ENCODE measurements around the gene GRK7. TPM values are rescaled to one million over a fixed set of nuclear protein-coding genes. Genes with fewer than 3 reads are reported as not detected.
"Not testable (repeated sequence)": the region's sequence is repeated elsewhere in the genome, so short reads cannot be mapped to it uniquely, and the experiment has no call there.

The GRK7 gene
- total RNA-seq, 1 donor, result not detected

DNA sequence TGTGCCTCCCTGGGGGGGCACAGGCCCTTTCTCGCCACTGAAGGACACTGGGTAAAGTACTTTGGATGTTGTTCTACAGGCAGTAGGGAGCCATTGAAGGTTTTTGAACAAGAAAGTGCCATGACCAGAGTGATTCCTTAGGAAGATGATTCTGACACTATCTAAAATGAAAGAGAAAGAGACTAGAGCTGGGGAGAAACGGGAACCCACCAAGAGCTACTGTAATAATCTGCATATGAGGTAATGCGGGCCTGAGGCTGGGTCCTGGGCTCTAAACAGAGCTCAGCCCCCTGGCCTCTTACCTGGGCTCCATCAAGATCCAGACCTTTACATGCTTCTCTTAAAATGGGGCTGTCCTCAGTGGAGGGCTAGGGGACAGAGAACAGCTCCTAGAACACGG lies 24.9 kb downstream of the GRK7 start:
- TF ChIP-seq, protein P1, sequence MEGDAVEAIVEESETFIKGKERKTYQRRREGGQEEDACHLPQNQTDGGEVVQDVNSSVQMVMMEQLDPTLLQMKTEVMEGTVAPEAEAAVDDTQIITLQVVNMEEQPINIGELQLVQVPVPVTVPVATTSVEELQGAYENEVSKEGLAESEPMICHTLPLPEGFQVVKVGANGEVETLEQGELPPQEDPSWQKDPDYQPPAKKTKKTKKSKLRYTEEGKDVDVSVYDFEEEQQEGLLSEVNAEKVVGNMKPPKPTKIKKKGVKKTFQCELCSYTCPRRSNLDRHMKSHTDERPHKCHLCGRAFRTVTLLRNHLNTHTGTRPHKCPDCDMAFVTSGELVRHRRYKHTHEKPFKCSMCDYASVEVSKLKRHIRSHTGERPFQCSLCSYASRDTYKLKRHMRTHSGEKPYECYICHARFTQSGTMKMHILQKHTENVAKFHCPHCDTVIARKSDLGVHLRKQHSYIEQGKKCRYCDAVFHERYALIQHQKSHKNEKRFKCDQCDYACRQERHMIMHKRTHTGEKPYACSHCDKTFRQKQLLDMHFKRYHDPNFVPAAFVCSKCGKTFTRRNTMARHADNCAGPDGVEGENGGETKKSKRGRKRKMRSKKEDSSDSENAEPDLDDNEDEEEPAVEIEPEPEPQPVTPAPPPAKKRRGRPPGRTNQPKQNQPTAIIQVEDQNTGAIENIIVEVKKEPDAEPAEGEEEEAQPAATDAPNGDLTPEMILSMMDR (IDR thresholded peaks at IDR 0.05; ENCODE audit: insufficient read depth, low read depth, low read length), result no peak
- no peak overlapping the region for H3K4me3 ChIP-seq (ENCODE audit: low read depth, low read length)
- no peak for DNase-seq (ENCODE audit: low read depth)

DNA sequence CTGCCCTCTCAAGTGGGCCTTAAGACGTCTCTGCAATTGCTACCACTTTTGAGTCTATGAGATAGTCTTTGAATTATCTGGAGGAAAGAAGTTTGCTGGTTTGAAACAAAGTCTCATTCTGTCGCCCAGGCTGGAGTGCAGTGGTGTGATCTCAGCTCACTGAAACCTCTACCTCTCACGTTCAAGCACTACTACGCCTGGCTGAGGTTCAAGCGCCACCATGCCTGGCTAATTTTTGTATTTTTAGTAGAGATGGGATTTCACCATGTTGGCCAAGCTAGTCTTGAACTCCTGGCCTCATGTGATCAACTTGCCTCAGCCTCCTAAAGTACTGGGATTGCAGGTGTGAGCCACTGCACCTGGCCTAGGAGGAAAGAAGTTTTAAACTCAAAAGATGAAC lies 25.5 kb downstream of the GRK7 start:
- DNase-seq (ENCODE audit: low read depth); H3K4me3 ChIP-seq (ENCODE audit: low read depth, low read length): not testable (repeated sequence)

DNA sequence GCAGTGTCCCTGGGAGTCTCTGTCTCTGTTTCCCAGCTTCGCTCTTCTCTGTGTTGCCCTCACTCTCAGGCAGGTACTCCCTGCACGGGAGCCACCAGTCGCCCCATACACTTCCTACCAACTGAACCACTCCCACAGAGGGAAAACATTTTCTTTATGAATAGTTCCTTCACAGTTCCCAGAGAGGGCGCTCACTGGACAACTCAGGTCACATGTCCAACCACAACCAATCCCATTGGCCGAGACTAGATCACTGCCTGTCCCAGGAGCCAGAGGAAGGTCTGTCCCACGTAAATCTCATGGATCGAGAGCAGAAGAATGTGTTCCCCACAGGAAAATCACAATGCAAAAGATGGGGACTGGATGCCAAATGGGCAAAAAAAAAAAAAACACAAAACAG lies 26.1 kb downstream of the GRK7 start:
- no peak overlapping the region for H3K4me3 ChIP-seq (ENCODE audit: low read depth, low read length)
- TF ChIP-seq, protein P1 (IDR thresholded peaks at IDR 0.05; ENCODE audit: insufficient read depth, low read depth, low read length), result no peak
- no peak for DNase-seq (ENCODE audit: low read depth)

DNA sequence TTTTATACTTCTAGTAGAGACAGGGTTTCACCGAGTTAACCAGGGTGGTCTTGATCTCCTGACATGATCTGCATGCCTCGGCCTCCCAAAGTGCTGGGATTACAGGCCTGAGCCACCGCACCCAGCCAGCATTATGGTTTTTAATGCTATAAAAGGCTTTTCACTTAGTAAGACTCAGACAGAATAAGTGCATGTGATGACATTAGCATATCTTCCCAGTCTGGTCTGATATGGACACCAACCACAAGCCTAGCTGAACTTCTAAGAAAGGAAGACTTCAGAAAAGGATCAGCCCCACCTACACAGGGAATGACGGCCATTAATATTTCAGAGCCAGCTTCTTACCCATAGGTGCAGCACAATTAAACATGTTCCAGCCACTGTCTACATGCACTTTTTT lies 27.0 kb downstream of the GRK7 start:
- no peak for DNase-seq (ENCODE audit: low read depth)
- TF ChIP-seq, protein P1 (IDR thresholded peaks at IDR 0.05; ENCODE audit: insufficient read depth, low read depth, low read length), result no peak

DNA sequence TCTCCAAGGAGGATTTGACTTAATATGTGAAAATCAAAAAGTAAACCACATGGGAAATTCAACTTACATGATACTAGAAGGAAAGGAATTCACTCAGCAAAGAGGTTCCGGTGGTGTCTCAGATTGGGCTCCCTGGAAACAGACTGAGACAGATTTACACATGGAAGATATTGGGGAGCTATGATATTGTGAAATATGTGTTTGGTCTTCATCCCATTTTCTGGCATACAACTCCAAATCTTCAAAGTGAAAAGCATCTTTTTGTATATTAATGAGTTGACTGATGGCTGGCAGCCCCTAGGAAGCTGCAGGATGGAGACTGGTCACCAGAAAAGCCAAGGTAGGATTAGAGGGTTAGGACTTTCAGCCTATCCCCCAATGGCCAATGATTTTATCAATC lies 29.3 kb downstream of the GRK7 start:
- DNase-seq (ENCODE audit: low read depth), result no peak
- TF ChIP-seq, protein P1 (IDR thresholded peaks at IDR 0.05; ENCODE audit: insufficient read depth, low read depth, low read length), result no peak
- H3K4me3 ChIP-seq (ENCODE audit: low read depth, low read length), result no peak overlapping the region

More for the DNA sequence above, 27.0 kb downstream of the GRK7 start:
- H3K4me3 ChIP-seq (ENCODE audit: low read depth, low read length), result no peak overlapping the region

DNA sequence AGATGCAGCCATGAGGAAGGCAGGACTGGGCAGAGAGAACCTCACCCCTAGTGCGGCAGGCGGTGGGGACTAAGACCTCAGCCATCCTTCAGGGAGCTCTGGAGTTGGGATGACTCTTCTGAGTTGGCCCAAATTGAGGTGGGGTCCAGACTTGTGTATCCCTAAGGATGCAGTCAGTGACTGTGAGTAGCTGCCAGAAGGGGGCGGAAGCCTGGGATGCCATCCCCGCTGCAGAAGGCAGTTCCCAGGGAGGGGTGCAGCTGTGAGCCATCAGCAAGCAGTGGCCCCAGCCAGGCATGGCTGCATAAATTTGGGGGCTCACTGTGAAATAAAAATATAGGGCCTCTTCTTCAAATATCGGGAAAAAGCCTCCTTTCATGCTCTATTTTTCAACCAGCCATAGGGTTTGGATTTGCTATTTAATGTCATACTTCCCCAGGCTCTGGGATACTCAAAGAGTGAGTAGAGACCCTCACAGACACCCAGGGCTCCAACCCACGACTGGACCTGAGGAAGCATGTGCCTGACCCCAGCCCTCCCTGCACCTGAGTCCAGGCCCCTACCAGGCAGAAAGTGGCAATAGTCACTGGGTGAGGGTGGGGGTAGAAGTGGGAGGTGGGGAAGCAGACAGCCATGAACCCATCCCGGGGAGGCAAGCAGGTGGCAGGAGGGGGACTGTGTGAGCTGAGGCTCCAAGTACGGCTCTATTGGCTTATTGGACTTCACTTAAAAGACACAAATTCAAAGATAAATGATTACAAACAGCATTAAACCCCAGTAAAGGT lies 30.5 kb downstream of the GRK7 start:
- H3K4me3 ChIP-seq (ENCODE audit: low read depth, low read length), result no peak overlapping the region
- TF ChIP-seq, protein P1 (IDR thresholded peaks at IDR 0.05; ENCODE audit: insufficient read depth, low read depth, low read length), result no peak
- DNase-seq (ENCODE audit: low read depth), result no peak

DNA sequence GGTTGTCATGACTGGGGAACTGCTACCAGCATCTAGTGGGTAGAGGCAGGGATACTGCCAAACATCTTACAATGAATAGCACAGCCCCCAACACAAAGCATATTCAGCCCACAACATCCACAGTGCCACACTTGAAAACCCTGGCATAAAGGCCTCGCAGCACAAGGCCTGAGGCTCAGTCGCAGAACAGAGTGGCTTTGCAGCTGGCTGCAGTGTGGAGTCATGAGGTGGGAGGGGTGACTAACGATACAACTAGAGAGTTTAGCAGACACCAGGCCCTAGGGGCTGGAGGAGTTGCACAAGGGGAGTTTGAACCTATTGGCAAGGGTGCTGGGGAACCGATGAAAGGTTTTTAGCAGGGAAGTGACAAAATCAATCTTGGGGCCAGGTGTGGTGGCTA lies 32.1 kb downstream of the GRK7 start:
- DNase-seq (ENCODE audit: low read depth), result no peak
- TF ChIP-seq, protein P1 (IDR thresholded peaks at IDR 0.05; ENCODE audit: insufficient read depth, low read depth, low read length), result no peak
- no peak overlapping the region for H3K4me3 ChIP-seq (ENCODE audit: low read depth, low read length)
